PC-9 (cell line): ENCODE measurements around the gene AIFM2.

ENCODE experiments used
- EZH2 ChIP-seq: fragments of 200-600 bp; sonication (generic); IDR thresholded peaks from 2 replicates; pipeline ENCODE4 v1.8.0; 2017; ENCODE audit warnings: antibody characterized with exemption, low read depth
- TF ChIP-seq, protein P1 (sequence below): fragments of 200-600 bp; sonication (generic); conservative IDR thresholded peaks from 2 replicates; pipeline ENCODE4 v1.6.1; 2017; ENCODE audit warnings: mixed run types, antibody characterized with exemption, mild to moderate bottlenecking, moderate library complexity

DNA sequence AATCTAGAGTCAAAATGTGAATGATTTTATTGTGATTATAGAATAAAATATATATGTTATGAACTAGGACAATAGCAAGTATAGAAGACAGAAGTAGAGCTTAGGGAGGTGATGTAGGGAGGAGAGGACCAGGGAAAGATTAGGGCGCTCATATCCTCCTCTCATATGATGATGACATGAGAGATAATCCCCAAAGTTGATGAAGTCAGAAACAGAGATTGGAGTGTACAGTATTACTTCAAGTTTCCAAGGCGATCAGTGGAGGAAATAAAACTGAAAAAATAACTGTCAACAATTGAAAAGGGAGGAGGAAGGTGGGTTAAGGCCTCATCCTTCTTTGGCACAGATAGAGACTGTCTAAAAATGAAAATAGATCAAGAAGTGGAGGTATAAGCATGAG lies 65.0 kb downstream of the AIFM2 start:
- TF ChIP-seq EZH2: no peak
- TF ChIP-seq, protein P1, sequence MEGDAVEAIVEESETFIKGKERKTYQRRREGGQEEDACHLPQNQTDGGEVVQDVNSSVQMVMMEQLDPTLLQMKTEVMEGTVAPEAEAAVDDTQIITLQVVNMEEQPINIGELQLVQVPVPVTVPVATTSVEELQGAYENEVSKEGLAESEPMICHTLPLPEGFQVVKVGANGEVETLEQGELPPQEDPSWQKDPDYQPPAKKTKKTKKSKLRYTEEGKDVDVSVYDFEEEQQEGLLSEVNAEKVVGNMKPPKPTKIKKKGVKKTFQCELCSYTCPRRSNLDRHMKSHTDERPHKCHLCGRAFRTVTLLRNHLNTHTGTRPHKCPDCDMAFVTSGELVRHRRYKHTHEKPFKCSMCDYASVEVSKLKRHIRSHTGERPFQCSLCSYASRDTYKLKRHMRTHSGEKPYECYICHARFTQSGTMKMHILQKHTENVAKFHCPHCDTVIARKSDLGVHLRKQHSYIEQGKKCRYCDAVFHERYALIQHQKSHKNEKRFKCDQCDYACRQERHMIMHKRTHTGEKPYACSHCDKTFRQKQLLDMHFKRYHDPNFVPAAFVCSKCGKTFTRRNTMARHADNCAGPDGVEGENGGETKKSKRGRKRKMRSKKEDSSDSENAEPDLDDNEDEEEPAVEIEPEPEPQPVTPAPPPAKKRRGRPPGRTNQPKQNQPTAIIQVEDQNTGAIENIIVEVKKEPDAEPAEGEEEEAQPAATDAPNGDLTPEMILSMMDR: no peak
